GM21737 (cell line): ENCODE measurements around the gene SDK2.

Source experiments
- ATAC-seq: cut with Tn5 transposase; IDR thresholded peaks from one replicate; pipeline ENCODE4 v1.9.1; 2021; ENCODE audit warnings: mild to moderate bottlenecking, moderate library complexity; ENCODE audit not compliant: unreplicated experiment

The SDK2 gene

DNA sequence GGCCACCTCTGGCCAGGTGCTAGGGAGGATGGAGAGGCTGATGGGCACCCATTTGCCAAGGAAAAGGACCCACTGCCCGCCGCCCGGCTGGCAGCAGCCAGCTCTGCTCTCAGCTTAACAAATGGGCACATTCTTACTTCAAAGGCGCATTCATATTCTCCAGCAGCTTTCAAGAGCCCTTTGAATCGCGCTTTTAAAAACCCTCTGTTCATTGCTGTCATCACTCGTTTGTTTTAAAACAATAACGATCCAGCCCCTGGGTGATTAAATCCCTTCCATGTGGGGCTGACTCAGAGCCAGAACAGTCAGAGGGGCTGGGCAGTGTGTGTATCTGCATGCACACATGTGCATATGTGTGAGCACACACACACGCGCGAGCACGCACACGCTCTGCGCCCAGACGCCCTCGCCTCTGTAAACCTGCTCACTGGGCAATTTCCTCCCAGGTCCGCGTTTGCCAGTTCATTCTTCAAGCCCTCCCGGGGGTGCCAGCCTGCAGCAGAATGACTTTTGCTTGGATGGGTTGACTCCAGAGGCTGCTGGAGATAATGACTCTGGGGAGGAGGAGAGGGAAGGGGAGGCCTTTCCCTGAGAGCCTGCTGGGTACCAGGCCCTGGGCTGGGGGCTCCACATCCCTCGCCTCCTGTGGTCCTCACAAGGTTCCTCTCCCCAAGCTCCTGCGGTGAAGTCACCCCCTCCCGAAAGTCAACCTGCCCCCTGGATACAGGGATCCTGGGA lies 133.1 kb downstream of the SDK2 start:
- ATAC-seq = no peak

GRCh38 chr17:73508931-73509605 lies 135.2 kb downstream of the SDK2 start:
- no peak for ATAC-seq

- ATAC-seq = no peak
Observed at GRCh38 chr17:73508057-73508930, 136.0 kb downstream of the SDK2 start.

- no peak for ATAC-seq
Observed at GRCh38 chr17:73506470-73507435, 137.5 kb downstream of the SDK2 start.

DNA sequence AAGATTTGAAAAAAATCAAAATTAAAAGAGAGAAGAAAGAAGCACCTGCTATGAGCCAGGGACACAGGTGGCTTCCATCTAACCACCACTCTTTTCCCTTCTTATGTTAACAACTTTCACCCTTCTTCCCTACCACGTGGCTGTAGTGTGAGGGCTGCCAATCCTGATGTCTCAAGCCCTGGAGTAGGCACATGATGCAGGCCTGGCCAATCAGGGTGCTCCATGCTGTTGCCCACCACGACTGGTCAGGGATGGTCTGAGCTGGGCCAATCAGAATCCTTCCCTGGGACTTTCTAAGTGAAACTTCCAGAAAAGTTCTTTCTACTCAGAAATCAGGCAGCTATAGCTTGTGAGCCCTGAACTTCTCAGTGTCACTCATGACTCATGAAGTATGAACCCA lies 140.7 kb downstream of the SDK2 start:
- no peak for ATAC-seq

DNA sequence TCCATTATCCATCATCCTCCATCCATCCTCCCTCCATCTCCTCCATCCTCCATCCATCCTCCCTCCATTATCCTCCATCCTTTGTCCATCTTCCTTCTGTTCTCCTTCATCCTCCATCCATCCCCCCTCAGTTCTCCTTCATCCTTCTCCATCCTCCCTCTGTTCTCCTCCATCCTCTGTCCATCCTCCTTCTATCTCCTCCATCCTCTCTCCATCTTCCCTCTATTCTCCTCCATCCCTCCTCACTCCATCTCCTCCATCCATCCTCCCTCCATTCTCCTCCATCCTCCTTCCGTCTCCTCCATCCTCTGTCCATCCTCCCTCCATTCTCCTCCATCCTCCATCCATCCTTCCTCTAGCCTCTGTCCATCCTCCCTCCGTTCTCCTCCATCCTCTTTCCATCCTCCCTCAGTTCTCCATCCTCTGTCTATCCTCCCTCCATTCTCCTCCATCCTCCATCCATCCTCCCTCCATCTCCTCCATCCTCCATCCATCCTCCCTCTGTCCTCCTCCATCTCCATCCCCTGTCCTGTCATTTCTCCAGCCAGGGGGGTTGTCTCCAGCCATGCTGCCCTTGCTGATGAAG lies 143.7 kb downstream of the SDK2 start:
- ATAC-seq = no peak

- ATAC-seq = no peak
Observed at GRCh38 chr17:73498886-73499554, 145.2 kb downstream of the SDK2 start.

- no peak for ATAC-seq
Observed at GRCh38 chr17:73498176-73498575, 146.1 kb downstream of the SDK2 start.

DNA sequence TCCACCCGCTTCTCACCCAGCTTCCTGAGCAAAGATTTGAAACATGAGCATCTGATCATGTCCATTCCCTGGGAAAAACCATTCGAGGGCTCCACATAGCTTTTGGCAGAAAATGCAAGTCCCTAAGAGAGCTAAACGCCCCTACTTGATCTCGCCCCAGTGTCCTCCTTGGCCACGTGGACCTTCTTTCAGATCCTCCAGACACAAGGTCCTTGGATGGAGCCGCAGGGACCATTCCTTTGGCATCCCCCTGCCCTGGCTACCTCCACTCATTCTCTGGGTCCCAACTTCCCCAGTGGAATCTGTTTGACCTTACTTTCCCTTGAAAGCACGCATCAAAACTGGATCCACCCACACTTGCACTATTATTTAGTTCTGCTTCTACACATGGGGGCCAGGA lies 146.5 kb downstream of the SDK2 start:
- ATAC-seq = no peak

- ATAC-seq = no peak
Observed at GRCh38 chr17:73496232-73496631, 148.0 kb downstream of the SDK2 start.

DNA sequence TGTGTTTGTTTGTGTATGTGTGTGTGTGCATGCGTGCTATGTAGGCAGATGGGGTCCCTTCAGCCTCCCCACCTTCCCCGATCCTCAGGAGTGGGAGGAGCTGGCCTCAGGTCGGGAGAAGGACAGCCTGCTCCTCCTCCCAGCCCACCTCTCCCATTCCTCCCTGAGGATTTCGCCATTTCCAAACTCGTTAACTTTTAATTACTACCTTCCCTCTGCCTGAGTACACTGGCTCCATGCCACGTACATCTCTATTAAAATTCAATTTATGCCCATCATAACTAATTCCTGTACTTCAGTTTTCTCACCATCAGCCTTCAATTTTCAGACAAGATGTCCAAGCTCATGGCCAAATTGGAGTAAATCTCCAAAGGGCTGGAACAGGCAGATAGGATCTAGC lies 148.6 kb downstream of the SDK2 start:
- no peak for ATAC-seq

- no peak for ATAC-seq
Observed at GRCh38 chr17:73494950-73495349, 149.3 kb downstream of the SDK2 start.

DNA sequence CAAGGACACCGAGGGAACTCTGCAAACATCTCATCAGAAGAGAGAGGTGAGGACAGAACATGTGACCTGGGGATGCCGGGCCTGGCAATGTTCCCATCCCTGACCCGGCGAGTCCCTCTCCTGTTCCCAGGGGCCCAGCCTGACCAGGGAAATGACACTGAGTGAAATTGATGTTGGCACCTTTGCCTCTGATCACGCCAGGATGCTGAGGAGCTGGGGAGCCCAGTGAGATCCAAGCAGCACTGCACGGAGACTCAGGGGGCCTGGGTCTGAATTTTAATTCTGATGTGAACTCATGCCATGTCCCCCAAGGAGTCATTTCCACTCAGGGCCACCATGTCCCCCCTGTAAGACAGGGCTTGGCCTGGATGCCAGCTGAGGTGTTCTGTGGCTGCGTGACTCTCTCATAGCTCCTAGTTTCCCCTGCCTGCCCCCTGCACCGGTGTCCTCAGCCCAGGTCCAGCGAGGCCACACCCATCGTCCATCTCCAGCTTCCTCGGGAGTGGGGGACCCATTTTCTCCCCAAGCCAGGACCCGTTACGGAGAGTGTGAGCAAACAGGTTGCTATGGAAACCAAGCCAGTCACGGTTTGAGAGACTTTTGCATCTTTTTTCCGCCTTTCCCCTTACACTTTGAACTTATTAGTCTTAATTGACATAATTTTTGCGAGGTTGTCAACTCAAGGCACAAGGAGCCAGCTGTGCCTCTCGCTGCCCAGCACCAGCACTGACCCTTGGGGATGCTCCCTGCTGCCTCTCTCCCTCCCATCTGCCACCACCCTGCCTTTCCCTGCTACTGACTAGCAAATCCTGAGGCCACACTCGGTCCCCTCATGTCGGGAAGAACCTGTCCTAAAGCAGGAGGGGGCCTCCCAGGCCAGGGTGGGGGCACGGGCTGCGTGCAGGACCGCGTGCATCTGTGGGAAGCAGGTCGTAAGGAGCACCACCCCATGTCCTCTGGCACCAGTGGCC lies 150.0 kb downstream of the SDK2 start:
- no peak for ATAC-seq

DNA sequence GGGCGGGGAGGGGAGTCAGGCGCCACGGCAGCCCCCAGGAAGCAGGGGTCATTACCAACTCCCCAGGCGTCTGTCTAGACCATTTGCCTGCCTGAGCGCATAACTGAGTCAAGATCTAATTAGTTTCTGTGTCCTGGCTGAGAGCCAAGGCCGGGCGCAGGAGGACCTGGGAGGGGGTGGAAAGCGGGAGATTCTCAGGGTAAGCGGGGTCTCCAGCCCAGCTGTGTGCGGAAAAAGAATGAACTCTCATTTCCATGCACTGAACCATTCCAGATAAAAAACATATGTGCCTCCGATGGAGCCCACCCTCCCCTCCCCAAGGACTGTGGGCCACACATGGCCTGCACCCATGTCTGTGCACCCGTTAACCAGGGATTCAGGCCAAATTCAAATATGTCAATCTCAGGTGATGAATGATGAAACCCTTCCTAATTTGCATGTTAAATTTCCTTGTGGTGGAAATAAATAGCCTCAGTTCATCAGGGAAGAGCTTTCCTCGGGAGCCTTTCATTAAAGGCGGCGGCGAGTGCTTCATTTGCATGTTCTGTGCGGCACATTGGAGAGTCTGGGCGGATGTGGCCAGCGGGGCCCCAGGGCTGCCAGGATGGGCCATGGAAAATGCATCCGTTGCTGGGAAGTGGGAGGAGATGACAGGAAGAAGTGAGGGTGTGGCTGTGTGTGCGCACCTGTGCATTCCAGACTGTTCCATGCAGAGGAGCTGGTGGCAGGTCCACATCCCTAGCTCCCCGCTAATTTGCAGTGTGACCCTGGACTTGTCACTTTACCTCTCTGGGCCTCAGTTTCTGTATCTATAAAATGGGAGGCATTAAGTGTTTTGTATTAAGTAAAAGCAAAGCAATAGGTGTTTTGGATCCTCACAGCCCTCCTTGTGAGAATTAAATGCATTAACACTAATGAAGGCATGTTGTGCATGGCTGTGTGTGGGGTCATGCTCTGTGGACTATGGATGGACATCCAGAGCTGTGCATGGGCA lies 151.1 kb downstream of the SDK2 start:
- no peak for ATAC-seq

- no peak for ATAC-seq
Observed at GRCh38 chr17:73492125-73492820, 152.0 kb downstream of the SDK2 start.

DNA sequence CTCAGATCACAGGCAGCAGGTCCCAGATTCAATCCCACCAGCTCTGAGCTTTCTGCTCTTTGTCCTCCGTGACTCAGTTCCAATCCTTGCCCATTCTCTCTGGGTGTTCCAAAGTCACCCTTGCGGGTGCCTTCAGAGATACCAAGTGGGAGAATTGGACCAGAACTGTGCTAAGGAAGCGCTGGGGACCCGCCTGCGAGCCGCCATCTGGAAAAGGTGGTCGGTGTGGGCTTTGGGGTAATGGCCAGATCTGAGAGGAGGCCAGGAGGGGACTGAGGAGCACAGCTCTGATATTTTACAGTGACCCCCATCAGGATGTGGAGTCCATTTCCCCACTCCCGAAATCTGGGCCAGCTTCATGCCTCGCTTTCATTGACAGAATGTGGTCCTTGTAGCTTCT lies 152.6 kb downstream of the SDK2 start:
- ATAC-seq = no peak

- ATAC-seq = no peak
Observed at GRCh38 chr17:73490851-73491250, 153.4 kb downstream of the SDK2 start.
